Middle frontal gyrus (tissue), 1 donor: ENCODE results near the gene CEP135.
A peak's percentile ranks its signal among the peaks of the same experiment; 100 is the strongest.
"Not testable (repeated sequence)": the region's sequence is repeated elsewhere in the genome, so short reads cannot be mapped to it uniquely, and the experiment has no call there.

Experiments used
- DNase-seq: peaks from one replicate; pipeline ENCODE4 v3.0.0-alpha.2; 2015; ENCODE audit warnings: low spot score; ENCODE audit errors: extremely low spot score

CEP135 gene

DNA sequence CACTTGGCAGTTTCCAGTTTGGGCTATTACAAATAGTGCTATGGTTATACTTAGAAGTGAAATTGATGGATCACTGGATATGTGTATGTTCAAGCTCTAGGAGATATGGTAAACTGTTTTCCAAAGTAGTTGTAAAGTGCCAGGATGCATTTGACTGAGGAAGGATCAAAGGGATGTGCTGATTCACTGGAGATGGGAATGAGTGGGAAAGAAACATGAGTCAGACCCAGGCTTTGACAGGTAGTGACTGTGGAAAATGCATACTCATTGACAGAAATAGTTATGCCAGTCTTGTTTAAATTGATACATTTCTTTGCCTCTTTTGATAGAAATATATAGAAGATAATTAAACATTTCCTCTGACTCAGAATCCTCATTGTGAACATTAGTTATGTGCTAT lies 77.9 kb downstream of the CEP135 start:
- DNase-seq: no peak

DNA sequence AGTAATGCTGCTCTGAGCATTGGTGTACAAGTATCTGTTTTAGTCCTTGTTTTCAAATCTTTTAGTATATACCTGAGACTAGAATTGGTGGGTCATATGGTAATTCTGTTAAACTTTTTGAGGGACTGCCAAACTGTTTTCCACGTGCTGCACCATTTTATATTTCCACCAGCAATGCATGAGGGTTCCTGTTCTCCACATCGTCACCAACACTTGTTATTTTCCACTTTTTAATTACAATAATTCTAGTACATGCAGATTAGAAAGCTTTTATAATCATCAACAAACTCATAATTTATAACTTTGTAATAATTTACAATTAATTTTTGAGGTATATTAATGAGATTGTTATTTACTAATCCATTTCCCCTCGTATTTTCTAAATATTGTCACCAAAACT lies 79.4 kb downstream of the CEP135 start:
- no peak for DNase-seq

DNA sequence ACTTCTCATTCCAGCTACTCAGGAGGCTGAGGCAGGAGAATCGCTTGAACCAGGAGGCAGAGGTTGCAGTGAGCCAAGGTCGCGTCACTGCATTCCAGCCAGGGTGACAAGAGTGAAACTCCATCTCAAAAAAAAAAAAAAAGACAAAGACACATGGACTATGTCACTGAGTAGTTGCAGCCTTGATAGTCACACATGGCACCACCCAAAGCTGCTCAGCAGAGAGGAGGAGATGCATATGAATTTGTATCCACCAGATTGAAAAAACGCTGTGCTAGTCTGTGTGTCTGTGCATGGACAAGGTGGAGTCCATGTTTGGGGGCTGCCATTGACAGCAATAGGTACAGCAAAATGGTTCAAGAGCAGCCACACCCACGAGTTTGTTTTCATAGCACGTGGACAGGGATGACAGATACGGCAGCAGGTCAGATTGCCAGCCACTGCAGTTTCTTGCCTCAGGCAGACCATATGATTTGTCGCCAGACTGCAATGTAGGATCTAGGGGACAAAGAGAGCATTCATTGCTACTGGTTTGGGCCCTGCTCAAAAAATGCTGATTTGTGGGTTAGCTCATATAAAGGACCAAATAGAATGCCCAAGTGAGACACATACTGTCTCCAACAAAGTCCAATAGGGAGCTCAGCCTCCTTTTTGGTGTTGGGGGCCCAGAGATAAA lies 89.9 kb downstream of the CEP135 start:
- DNase-seq: no peak

DNA sequence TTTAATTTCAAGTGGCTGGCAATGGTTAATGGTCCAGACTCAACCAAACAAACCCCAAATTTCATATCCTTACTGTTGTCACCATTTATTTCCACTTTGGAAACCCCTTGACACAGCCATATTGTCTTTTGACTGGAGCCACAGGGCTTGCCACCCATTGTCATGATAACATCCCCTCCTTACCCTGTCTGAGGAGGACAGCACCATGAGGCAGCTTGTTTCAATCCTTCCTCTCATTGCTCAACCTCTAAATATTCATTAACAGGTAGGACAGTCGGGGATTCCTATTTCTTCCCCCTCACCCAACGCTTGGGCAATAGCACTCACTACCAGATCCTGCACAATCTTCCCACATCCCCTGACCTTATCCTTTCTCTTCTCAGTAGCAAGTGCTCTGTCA lies 92.1 kb downstream of the CEP135 start:
- no peak for DNase-seq

DNA sequence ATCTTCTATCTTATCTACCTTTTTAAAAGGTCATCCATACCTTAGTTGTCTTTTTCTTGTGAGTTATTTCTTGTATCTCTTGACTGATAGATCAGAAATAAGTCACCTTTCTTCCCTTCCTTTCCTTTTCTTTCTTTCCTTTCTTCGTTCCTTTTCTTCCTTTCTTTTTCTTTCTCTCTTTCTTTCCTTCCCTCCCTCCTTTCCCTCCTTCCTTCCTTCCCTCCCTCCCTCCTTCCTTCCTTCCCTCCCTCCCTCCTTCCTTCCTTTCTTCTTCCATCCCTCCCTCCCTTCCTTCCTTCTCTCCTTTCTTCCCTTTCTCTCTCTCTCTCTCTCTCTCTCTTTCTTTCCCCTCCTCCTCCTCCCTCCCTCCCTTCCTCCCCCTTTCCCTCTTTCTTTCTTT lies 93.5 kb downstream of the CEP135 start:
- no peak for DNase-seq

DNA sequence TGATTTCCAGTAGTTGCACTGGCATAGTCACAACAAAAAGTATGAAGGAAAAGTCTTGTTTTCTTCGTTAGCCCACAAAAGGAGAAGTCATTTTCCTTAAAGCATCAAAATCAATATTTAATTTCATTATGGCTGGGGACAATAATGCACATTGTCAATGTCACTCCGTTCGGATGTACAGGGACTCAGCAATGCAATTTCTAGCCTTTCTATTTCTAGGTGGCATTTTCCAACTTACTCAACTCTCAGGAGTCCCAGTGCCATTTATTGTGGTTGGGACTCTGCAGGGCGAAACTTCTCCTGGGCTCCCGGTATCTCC lies 99.6 kb downstream of the CEP135 start:
- DNase-seq: no peak

DNA sequence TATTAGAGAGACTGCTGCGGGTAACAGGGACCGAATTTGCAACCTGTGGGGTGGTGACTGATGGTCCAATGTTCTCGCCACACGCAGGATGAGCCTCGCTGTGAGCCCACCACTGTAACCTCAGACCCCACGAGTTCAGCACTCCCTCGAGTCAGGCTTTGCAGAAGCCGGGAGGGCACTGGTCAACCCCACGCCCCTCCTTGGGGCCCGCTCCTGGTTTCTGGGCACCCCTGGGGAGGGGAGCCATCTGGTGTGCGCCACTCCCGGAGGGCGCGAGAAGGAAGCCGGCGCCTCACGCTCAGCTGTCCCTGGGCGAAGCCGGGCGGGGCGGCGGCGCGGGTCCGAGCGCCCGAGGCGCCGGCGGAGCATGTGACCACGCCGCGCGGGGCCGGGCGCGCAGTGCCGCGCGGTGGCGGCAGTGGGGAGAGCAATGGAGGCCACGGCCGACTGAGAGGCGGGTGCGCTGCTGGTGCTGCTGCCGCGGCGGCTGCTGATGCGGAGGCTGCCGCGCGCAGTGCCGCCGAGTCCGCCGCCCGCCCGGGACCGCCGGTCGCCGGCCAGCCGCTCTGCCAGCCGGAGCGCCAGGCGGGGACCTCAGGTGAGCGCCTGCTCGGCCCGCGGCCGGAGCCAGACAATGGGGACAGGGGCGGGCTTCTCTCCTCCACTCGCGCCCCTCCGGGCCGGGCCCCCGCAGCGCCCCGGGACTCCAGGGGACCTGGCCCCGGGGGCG lies 100.1 kb downstream of the CEP135 start:
- DNase-seq: peak; percentile 22

DNA sequence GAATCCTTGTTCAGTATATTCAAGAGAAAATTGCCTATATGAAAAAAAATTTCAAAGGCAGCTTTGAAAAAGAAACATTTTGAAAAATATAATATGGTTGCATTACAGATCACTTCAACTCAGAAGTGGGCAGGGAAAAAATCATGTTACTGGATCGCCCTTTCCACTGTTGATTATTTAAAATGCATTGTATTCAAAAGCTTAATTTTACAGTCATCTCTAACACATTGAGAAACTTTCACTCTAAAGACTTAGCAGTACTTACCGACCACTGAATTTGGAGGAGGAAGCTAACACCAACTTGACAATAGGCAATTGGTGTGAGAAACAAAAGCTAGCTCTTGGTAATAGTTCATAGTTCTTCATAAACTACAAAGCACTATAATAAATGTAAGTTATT lies 101.9 kb downstream of the CEP135 start:
- DNase-seq: no peak

DNA sequence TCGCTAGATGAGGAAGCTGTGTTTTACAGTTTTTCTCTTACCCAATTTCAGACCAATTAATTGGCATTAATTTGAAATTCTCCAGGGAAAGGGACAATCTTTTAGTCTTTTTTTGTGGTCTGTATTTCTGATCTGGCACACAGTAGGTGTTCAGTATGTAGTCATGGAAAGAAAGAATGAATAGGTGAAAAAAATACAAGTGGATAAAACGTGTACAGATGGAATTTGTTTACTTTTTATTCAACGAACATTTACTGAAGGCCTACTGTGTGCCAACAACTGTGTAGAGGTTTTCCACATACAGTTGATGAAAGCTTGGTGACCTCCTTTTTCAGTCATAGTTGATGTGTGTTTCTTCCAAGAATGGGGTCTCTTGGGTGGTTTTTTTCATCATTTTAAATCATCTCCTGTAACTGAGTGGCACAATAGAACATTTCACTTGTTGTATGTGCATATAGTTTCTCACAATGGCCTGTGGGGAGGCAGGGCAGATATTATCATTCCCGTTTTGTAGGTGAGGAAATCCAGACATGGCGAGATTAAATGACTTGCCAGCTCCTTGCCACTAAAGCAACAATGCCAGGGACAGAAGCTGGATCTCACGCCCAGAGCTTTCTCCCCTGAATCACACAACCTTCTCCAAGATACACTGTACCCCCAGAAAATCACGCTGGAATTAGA lies 102.4 kb downstream of the CEP135 start:
- no peak for DNase-seq

DNA sequence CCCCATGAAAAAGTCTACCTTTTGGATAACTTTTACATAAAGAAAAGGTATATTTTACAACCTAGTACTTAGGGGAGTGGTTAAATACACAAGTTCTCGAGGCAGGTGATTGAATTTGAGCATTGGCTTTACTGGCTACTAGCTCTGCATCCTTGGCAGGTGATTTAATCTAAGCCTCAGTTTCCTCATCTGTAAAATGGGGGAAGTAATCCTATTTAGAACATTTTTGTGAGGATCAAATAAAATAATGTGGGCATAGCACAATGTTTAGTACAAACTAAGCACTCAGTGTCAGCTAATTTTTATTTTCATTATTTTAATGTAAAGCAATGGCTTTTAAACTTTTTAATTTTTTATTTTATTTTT lies 102.9 kb downstream of the CEP135 start:
- DNase-seq: no peak

DNA sequence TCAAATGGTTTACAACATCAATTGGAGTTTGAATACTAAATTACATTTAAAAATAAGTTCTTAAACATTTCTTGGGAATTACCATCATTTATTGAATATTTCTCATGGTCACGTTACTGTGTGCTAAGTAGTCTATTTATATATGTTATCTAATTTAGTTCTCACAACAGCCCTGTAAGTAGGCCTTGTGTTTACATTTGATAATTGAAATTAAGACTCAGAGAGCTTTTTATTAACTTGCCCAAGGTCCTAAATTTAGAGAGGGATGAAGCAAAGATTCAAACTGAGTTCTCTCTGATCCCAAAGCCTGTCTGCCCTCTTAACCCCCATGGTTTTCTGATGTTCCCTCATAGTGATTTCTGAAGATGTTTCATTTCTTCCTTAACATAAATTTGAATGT lies 103.7 kb downstream of the CEP135 start:
- no peak for DNase-seq

DNA sequence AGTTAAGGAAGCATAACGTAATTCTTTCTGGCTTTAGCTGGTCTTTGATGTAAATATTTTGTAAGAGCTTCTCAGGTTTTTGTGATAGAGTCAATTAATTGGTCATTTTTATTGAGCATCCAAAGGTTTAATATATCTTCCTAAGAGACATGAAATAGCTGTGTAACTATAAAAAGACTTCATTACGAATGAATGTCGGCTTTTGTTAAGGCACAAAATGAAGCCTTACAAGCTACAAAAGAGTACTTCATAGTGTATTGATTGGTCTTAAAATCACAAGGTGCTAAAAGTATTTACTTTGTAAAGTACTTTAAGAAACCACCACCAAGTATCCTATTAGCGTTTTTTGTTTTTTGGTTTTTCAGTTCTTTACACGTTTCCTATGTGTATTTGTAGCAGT lies 104.2 kb downstream of the CEP135 start:
- DNase-seq: no peak

DNA sequence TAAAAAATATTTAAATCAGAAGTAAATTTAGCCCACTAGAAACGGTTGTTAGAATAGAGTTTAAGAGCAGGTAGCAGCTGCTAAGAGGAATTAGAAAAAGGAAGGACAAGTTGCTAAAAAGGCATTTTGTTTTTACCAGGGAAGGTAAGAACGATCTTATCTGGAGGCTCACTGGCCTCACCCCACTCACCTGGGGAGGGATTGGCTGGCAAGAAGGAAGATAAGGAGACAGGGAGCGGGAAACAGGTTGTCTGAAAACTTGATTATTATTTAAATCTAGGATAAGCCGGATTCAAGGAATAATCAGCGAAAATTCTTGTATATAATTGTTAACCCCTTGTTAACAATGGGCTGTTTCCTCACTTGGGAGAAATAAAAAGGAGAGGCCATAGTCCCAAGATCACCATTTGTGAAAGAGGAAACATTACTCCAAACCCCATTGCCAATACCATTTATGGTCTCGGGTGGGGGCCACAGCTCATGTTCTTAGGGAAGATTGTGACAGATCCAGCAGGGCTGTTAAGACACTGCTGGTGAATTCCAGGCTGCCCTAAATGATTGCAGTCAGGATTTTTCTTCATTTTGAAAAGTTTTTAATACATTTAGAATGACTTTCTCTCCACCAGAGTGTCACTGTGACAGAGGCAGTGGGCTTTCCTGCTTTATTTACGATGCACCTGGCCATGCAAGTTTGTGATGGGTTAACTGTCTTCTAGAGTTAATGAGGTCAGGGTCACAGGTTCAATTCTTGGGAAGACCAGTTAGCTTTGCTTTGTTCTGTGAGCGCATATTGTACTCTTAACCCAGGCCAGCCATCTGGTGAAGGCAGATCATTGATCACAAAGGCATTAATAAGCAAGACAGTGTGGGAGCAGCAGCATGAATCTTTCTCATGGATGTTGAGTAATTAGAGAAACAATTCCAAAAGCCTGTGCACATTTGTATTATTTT lies 106.6 kb downstream of the CEP135 start:
- no peak for DNase-seq

DNA sequence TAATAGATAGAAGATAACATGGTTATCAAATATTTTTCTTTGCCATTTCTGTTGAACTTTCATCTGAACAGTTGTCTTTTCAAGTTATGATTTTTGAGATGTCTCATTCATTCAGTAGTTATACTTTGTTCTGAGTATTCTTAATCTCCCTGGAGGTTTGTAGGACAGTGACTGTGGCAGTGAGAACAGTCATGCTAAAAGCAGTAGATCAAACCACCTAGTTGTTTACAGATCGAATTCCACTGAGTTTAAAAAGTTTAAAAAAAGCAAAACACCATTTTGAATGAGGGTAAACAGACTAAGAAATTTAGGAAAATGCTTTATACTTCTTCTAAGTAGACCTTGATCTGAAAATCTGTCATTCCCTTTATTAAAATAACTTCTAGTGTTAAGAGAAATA lies 107.2 kb downstream of the CEP135 start:
- no peak for DNase-seq

DNA sequence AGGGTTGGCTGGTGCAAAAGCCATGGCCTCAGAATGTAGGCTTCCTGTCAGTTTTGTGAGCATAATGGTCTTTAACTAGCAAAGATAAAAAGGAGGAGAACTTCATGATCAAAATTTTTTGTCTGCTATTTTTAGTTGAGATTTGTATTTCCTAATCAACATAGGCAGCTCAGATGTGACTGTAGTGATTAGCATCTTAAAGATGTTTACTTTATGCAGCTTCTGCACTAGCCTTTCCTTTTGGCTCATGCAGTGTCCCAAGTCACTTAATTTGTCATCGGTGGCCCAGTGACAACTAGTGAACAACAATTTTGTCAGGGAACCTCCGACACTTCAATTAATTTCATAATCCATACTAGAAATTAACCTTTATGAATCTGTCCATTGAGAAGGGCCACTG lies 109.8 kb downstream of the CEP135 start:
- no peak for DNase-seq

DNA sequence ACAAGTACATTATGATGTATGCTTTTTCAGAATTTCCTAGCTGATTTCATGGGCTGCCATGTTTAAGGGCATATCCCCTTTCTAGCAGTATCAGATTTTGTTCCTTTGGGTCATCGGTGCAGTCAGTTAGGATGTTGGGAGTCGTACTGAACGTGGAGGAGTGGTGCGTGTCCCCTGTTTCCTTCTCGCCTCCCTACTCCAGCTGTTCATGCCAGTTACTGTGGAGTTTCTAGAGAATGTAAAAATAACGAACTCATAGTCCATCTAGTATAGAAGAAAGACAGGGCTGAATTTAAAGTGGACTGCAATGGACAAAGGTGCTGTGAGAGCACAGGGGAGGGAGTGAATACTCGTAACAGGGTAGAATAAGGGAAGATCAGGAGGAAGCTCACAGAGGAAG lies 111.3 kb downstream of the CEP135 start:
- no peak for DNase-seq

DNA sequence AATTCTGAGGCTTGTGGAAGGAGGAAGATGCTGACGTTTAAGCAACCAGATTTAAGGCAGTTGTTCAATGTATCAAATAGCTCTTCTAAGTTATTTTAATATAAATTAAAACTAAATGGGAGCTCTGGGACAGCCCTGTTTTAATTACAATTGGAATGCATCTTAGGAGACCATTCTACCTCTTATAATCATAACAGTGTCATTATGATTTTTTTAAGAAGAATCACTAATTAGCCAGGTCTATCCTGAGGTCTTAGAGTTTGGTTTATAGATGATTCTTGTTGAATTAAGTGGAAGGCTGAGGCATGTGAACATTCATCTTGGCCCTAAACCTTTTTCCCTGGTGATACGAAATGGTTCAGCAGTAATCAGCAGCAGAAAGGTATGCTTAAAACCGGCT lies 113.4 kb downstream of the CEP135 start:
- no peak for DNase-seq

DNA sequence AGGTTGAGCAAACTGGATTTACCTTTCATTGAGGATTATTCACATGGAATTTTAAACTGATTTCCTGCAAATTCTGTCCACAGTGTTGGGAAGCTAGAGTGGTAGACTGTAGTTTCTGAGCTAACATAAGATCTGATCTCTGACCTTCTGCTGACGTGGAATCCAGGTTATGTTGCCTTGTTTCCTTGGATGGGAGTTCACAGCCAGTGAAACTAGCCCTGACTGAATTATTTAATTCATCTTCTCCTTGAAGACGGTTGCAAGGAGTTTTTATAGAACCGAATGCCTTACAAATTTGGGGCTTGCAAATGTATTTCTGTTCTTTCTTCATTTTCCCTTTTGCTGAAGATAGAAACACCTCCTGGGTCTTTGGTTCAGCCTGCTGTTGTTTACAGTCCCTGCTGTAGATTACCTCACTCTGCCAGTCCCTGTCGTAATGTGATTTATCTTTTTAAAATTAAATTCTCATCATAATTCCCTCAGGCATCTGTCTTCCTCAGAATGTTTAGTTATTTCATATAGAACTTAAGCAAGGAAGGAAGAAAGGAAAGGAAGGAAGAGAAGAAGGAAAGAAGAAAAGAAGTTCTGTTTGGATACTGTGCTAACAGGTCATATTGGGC lies 113.9 kb downstream of the CEP135 start:
- no peak for DNase-seq

DNA sequence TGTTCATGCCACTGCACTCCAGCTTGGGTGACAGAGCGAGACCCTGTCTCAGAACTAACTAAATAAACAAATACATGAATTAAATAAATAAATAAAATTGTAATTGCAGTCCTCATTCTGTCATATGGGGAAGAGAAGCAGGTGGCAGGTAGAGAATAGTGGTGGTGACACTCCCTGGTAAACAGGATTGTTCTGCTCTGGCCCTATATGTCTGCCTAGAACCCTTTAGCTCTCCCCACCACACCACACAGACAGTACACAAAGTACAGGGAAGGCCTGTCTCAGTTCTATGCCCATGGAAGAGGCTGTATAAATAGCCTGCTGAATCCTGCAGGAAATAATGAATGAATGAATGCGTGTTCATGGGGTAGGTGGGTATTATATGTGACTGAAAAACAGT lies 117.7 kb downstream of the CEP135 start:
- no peak for DNase-seq

DNA sequence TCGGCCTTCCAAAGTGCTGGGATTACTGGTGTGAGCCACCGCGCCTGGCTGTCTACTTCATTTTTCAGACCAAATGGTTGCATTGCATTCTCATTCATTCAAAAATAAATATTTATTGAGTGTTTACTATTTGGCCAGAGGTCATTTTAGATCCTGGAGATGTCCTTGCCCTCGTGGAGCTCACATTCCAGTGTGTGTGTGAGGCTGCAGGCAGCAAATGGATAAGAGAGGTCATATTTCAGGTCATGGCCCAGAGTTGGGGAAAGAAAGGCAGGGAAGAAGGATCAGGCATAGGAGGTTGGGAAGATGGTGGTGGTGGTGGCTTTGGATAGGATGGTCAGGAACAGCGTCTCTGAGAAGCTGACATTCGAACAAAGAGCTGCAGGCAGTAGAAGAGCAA lies 119.1 kb downstream of the CEP135 start:
- no peak for DNase-seq

DNA sequence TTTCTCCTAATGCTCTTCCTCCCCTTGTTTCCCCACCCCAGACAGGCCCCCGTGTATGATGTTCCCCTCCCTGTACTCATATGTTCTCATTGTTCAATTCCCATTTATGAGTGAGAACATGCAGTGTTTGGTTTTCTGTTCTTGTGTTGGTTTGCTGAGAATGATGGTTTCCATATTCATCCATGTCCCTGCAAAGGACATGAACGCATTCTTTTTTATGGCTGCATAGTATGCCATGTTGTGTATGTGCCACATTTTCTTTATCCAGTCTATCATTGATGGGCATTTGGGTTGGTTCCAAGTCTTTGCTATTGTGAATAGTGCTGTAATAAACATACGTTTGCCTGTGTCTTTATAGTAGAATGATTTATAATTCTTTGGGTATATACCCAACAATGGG lies 124.0 kb downstream of the CEP135 start:
- not testable (repeated sequence) for DNase-seq
